ENCODE results near the gene C10orf62.
"Not testable (repeated sequence)": the region's sequence is repeated elsewhere in the genome, so short reads cannot be mapped to it uniquely, and the experiment has no call there.

Gene C10orf62

DNA sequence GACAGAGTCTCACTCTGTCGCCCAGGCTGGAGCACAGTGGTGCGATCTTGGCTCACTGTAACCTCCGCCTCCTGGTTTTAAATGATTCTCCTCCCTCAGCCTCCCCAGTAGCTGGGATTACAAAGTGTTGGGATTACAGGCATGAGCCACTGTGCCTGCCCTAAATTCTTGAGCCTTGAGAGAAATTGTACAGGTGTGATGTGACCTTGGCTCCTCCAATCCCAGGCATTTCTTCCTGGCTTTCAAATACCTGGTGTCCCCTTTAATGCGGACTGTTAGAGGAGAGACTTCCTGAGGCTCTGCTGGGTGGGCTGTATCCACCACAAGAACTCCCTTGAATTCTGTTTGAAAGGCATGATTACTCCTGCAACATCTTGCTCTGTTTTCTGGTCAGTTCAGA lies 28.8 kb downstream of the C10orf62 start:
- no peak for DNase-seq (ENCODE audit: extremely low spot score, insufficient read length, low read depth)
- no peak for FAIRE-seq

- FAIRE-seq (no peak), DNase-seq (ENCODE audit: extremely low spot score, insufficient read length, low read depth) (no peak)
Observed at GRCh38 chr10:97618733-97619132, 29.2 kb downstream of the C10orf62 start.

- no peak for DNase-seq (ENCODE audit: extremely low spot score, insufficient read length, low read depth)
- FAIRE-seq, result no peak
Observed at GRCh38 chr10:97623277-97623676, 33.8 kb downstream of the C10orf62 start.

DNA sequence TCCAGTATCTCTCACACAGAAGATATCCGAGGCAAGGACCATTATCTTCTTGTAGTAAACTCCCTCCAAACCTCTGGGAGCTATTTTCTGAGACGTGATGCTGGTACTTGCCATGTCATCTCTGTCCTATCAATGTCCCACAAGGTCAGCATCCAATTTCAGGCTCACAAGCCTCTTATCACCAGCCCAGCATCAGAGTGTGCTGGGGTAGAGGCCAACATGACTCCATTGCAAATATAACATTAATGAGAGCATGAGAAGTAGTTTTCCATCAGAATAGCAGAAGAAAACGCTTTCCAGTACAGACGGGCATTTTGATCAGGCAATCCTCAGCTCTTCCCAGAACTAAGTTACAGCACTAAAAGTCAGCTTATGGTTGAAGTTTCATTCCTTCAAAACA lies 38.2 kb downstream of the C10orf62 start:
- DNase-seq (ENCODE audit: extremely low spot score, insufficient read length, low read depth), result no peak
- FAIRE-seq, result no peak

- DNase-seq (ENCODE audit: extremely low spot score, insufficient read length, low read depth), result no peak
- no peak for FAIRE-seq
Observed at GRCh38 chr10:97628228-97628627, 38.7 kb downstream of the C10orf62 start.

- DNase-seq (ENCODE audit: extremely low spot score, insufficient read length, low read depth) (no peak), FAIRE-seq (no peak)
Observed at GRCh38 chr10:97629289-97629688, 39.8 kb downstream of the C10orf62 start.

- FAIRE-seq, result no peak
- DNase-seq (ENCODE audit: extremely low spot score, insufficient read length, low read depth), result no peak
Observed at GRCh38 chr10:97631098-97631497, 41.6 kb downstream of the C10orf62 start.

DNA sequence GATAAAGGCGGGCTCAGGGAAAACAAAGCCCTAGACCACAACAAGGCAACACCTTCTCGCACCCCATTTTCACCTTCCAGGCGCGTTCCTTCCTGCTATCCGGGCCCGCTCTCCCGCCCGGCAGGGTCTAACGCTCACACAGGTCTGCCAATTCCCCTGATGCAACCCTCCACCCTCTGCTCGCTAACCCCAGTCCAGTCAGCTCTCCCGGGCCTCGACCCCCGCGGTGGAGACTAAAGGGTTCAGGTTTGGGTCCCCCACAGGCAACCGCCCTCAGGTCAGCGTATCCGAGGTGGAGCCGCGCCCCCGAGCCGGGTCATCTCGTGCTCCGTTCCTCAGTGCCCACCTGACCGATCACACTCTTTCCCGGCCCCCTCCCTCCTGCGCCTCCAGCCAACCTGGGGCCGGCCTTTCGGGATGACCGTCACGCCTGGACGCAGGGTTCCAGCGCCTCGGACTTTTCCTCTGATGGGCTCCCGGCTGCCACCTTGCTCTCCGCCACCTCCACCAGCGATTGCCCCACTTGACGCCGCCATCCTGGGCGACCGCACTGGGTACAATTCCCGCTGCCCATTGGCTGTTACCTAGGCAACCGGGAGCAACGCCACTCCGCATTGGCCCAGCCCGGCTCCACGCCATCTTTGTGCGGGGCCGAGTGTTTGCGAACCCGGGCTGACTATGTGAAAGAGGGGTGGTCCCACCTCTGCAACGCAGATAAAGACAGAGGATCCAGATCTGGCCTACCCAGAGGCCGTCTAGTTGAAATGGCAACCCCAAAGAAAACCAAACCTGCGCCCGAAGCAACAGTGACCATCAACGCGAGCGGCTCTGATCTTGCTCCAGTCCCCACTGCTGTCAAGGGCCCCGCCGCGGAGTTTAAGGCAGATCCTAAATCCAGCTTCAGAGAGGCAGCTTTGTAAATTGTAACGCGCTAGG lies 43.7 kb downstream of the C10orf62 start, which contains the start of gene MORN4:
TSS of gene MORN4 (minus strand) at position 552 of the 936 bp plus-strand sequence. CDS start 13,847 bp downstream, outside the sequence.
- DNase-seq (ENCODE audit: extremely low spot score, insufficient read length, low read depth) (peak; percentile 85), FAIRE-seq (peak; percentile 80)

- FAIRE-seq (no peak), DNase-seq (ENCODE audit: extremely low spot score, insufficient read length, low read depth) (no peak)
Observed at GRCh38 chr10:97633921-97634320, 44.4 kb downstream of the C10orf62 start.

DNA sequence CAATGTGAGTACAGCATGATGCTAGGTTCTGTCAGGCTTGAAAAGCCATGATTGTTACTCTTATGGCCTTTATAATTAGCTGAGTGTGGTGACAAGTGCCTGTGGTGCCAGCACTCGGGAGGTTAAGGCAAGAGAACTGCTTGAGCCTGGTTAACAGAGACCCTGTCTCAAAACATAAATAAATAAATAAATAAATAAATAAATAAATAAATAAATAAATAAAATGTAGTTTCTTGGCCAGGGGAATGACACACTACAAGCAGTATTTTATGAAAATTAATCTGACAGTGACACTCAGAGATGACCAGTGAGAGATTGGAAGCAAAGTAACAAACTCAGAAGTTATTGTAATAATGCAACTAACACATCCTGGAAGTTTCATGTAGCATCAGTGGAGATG lies 46.1 kb downstream of the C10orf62 start:
- DNase-seq (ENCODE audit: extremely low spot score, insufficient read length, low read depth), result no peak
- no peak for FAIRE-seq

GRCh38 chr10:97639090-97639489 lies 49.6 kb downstream of the C10orf62 start:
- DNase-seq (ENCODE audit: extremely low spot score, insufficient read length, low read depth); FAIRE-seq: not testable (repeated sequence)

- FAIRE-seq (peak; percentile 100), DNase-seq (ENCODE audit: extremely low spot score, insufficient read length, low read depth) (peak; percentile 97)
Observed at GRCh38 chr10:97640174-97640867, 50.8 kb downstream of the C10orf62 start, which contains the start of gene PI4K2A. TSS of gene PI4K2A (plus strand) at chr10:97640671. CDS start at chr10:97640743, 72 bp downstream.
